Measurements from ENCODE around the gene RTRAF.

RTRAF gene

DNA sequence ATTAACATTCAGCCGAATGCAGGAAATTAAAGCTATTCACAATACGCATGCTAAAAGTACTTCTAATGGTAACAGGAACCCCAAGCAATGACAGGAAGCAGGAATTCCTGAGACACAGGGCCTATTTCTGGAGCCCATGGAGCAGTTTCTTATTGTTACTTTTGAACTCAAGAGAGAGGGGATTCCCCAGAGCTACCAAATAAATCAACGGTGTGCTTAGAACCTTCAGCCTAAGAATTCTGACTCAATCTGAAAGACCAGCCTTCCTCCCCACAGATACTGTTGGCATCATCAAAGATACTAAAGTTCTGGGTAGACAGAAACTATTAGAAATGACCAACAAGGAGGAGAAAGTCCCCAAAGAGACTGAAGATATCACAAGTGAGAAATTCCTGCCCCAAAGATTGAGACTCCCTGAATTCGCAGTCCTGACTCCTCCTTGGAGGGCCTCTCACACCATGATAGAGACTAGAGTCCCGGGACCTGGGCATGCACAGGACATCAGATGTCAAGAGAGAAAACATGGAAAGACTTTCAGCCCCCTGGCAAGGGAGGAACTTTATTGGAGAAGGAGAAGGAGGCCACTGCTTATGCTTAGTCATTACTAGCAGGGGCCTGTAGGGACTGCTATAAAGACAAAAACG, 32.7 kb downstream of the RTRAF start:
- no peak for DNase-seq

DNA sequence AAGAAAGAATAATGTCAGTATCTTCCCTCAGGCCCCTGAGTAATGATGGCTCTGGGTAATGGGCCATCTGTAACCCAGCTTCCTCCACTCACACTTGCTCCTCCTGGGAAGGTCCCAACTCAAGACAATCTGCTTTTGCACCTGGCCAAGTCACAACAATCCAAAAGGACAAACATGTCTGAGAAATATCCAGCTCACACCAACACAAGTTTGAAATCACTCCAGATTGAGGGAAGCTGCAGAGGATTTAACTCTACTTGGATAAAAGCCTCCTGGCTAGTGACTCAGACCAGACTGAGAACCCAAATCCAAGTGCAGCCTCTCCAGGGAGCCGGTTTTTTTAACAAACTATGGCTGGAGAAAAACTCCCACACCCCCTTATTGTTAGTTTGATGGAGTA, 34.2 kb downstream of the RTRAF start:
- no peak for DNase-seq

DNA sequence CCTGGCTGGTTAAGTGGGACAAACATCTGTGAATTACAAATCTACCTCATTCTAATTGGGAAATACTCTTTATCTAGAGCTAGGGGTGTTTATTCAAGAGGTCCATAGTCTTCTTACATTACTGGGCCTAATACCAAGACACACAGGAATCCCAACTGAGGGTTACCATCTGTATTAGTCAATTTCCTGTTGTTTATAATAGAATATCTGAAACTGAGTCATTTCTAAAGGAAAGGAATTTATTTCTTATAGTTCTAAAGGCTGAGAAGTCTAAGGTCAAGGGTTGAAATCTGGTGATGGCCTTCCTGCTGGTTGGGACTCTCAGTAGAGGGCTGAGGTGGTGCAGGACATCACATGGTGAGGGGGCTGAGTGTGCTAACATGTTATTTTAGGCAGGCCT, 36.0 kb downstream of the RTRAF start:
- DNase-seq: no peak

GRCh38 chr14:52026017-52026660, 36.8 kb downstream of the RTRAF start:
- DNase-seq: no peak

GRCh38 chr14:52026901-52027300, 37.6 kb downstream of the RTRAF start:
- no peak for DNase-seq

DNA sequence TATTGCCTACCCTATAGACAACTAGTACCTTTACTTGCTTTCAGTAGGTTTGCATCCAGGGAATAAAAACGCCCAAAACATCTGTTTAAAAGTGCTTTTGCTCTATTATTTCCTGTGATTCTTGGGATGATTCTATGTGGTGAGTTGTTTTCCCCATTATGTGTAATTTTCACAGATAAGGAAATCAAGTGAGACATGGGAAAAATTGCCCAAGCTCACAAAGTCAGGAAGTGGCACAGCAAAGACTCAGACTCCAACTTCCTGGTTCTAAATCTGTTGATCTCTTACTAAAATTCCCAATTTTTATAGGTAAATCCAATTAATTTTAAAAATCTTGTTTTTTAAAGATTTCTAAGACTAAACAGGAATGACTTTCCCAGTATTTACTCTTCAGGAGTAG, 40.5 kb downstream of the RTRAF start:
- no peak for DNase-seq

- DNase-seq: no peak
These were observed 42.4 kb downstream of the RTRAF start for GRCh38 chr14:52031781-52032180.

- DNase-seq: no peak
These were observed 43.0 kb downstream of the RTRAF start for GRCh38 chr14:52032204-52032801.

DNA sequence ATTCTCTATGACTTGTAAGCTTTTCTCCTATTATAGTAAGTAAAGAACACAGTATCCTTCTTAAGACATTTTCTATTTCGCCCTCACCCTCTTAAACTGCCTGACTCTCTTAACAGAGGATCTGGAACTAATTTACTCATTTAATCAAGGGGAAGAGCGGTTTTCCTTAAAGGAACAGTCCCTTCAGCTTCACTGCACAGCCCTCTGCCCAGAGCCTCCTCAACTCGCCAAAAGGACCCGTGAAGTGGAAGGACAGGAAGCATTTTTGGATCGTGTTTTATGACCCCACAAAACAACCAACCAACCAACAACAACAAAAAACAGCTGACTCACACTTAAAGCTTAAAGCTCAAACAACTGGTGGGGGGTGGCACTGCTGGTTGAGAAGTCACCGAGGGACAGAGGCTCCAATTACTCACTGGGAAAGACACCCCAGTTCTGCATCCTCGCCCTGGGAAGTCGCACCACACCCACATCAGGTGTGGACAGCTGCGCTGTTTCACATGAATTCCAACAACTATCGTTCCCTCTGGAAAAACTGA, 43.8 kb downstream of the RTRAF start:
- no peak for DNase-seq

GRCh38 chr14:52039124-52039815, 49.9 kb downstream of the RTRAF start:
- DNase-seq: no peak

GRCh38 chr14:52040598-52040997, 51.3 kb downstream of the RTRAF start:
- no peak for DNase-seq

GRCh38 chr14:52042371-52043289, 53.3 kb downstream of the RTRAF start:
- DNase-seq: no peak

GRCh38 chr14:52043690-52044089, 54.3 kb downstream of the RTRAF start:
- DNase-seq: peak; percentile 36

DNA sequence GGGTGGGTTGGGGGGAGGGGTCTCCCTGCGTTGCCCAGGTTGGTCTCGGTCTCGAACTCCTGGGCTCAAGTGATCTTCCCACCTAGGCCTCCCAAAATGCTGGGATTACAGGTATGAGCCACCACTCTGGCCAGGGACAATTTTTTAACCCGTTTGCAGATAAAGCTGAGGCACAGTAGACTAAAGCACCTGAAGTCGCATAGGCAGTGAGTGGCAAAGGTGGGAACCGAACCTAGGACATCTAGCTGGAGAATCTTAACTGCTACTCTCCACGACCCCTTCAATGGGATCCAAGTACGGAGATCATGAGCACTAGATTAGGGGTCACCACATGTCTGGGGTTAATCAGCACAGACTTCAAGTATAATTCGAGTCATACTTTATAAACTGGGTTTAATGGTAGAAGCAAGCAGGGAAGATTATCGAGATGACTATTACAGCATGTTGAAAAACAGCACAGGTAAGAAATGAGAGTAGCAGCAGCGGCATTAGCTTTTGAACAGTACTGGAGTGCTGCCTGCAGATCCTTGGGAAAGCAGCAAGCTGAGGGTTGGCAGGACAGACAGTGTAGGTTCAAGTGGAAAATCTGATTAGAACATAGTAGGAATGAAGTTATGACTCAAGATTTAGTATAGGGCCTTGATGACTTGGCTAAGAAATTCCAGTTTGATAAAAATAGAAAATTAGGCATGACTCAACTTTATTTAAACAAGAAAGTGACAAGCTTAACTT, 55.6 kb downstream of the RTRAF start:
- DNase-seq: no peak

DNA sequence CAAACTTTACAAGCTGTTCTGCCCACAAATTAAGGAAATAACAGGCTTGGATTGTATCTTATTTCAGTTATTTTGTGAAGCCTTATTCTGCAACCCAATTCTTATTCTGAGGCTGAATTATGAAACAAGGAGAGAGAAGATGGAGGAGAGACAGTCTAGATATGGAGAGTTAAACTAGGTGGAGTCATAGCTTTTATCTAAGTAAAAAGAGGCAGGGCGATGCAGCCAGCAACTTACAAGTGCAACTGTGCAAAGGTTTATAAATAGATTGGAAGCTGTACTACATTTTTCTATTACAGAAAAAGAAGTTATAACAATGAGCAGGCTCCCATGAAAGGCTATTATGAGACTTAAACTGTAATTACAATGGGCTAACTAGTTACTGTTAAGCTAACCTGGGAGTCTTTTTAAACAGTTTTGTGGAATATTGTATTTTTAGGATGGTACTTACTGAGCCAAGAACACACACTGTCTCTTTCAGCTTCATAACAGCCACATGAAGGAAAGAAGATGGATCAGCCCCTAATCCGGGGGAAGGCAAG, 57.1 kb downstream of the RTRAF start:
- no peak for DNase-seq

- DNase-seq: no peak
These were observed 58.8 kb downstream of the RTRAF start for GRCh38 chr14:52048116-52048515.

GRCh38 chr14:52048641-52049204, 59.4 kb downstream of the RTRAF start:
- no peak for DNase-seq

DNA sequence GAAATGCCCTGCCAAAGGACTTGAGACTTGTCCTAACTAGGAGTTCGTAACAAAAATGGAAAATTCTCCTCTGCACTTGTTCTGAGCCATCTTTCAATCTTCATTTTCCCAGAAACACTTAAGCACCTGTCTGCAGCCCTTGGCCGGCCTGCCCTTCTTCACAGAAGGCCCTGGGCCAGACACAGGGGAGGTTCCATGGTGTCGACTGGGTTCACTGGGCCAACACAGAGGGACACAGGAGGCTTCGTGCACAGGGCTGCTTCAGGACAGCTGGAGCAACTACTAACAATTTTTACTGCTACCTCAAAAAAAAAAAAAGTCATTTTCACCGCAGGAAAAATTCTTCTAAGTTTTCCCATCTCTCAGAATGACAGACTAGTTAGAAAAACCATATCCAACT, 59.9 kb downstream of the RTRAF start:
- no peak for DNase-seq

DNA sequence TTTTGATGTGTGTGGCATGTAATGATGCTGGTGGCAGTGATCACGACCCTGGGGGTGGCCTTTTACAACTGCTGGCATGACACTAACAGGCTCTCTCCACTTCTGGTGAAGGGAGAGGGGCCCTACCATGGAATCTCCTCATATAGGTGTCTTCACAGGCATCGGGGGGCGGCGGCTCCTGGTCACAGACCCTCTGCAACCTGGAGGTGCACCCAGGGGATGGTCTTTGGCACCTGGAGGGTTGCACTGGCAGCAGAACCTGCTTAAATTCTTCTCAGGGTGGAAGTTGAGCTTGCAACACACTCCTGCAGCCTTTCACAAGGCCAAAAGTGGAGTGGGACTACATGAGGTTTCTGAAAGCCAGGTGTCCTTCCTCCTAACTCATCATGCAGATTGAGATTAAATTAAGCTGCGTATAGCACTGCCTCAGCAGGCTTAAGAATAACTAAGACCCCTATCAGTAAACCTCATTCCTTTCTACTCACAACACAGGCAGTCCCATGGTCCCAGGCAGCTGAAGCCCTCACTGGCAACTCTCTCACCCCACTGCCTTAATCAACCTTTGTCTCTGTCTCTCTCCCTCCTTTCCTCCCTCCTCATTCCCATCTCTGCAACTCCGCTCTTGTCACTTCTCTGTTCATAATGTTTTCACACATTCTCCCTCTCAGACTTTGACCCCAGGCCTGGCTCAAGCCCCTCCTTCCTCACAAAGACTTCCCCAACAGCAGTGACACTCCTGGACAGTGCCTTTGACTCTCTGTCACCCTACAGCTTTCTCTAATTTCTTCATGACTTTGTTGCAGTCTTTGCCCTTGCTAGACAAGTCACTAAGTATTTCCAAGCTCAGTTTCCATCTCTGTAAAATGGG, 60.6 kb downstream of the RTRAF start:
- DNase-seq: no peak

GRCh38 chr14:52051251-52051650, 61.9 kb downstream of the RTRAF start:
- no peak for DNase-seq

Measured in hematopoietic multipotent progenitor cell treated with erythropoietin and hydrocortisone succinate and interleukin-3 and kit ligand, for 8 days (in vitro differentiated cells).